ENCODE data around the gene TMEM132C. TPM values are rescaled to one million over a fixed set of nuclear protein-coding genes. Genes with fewer than 3 reads are reported as not detected.

The TMEM132C gene
- total RNA-seq, 1 donor from 2014 or later: not detected

GRCh38 chr12:128322341-128322740 is 55.4 kb downstream of the TMEM132C start:
- no peak overlapping the region for H3K4me3 ChIP-seq (ENCODE audit: low read depth, low read length)
- TF ChIP-seq CTCF (conservative IDR thresholded peaks at IDR 0.05; ENCODE audit: low read depth, low read length): no peak
- DNase-seq (ENCODE audit: low read depth): no peak

GRCh38 chr12:128323145-128323920 is 56.4 kb downstream of the TMEM132C start:
- no peak for DNase-seq (ENCODE audit: low read depth)
- no peak for TF ChIP-seq CTCF (conservative IDR thresholded peaks at IDR 0.05; ENCODE audit: low read depth, low read length)
- H3K4me3 ChIP-seq (ENCODE audit: low read depth, low read length): no peak overlapping the region

GRCh38 chr12:128325646-128326045 is 58.7 kb downstream of the TMEM132C start:
- no peak overlapping the region for H3K4me3 ChIP-seq (ENCODE audit: low read depth, low read length)
- DNase-seq (ENCODE audit: low read depth): no peak
- TF ChIP-seq CTCF (conservative IDR thresholded peaks at IDR 0.05; ENCODE audit: low read depth, low read length): no peak

- TF ChIP-seq CTCF (conservative IDR thresholded peaks at IDR 0.05; ENCODE audit: low read depth, low read length): no peak
- no peak for DNase-seq (ENCODE audit: low read depth)
- no peak overlapping the region for H3K4me3 ChIP-seq (ENCODE audit: low read depth, low read length)
Observed at GRCh38 chr12:128326406-128326805, 59.4 kb downstream of the TMEM132C start.

- DNase-seq (ENCODE audit: low read depth): no peak
Observed at GRCh38 chr12:128328961-128329360, 62.0 kb downstream of the TMEM132C start.

GRCh38 chr12:128336204-128337070 is 69.5 kb downstream of the TMEM132C start:
- no peak for DNase-seq (ENCODE audit: low read depth)
- no peak for TF ChIP-seq CTCF (conservative IDR thresholded peaks at IDR 0.05; ENCODE audit: low read depth, low read length)
- no peak overlapping the region for H3K4me3 ChIP-seq (ENCODE audit: low read depth, low read length)

More at GRCh38 chr12:128328961-128329360, 62.0 kb downstream of the TMEM132C start:
- H3K4me3 ChIP-seq (ENCODE audit: low read depth, low read length): no peak overlapping the region
- TF ChIP-seq CTCF (conservative IDR thresholded peaks at IDR 0.05; ENCODE audit: low read depth, low read length): no peak

All from epithelial cell of proximal tubule (primary cell).